Measurements from ENCODE around the gene RELN.

DNA sequence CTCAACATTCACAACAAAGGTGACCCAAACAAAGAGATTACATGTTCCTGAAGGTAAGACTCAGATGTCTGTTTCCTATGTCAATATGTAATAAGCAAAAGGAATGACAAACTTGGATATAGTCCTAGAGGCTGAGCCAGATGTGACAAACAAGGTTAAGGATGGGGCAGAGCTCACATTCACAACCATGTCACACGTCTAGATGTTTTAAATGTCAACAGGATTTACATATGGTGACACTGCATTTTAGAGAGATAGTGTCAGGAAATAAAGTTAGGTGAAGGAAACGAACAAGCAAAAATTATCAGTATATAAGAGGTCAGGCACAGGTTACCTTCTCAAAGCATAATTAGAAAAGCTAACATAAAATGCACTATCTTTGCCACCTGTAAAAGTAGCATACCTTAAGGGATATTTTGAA, 8.4 kb downstream of the RELN start:
- no peak for TF ChIP-seq POLR2AphosphoS5 (IDR thresholded peaks at IDR 0.05; ENCODE audit: low read depth, low read length)
- TF ChIP-seq, protein P1, sequence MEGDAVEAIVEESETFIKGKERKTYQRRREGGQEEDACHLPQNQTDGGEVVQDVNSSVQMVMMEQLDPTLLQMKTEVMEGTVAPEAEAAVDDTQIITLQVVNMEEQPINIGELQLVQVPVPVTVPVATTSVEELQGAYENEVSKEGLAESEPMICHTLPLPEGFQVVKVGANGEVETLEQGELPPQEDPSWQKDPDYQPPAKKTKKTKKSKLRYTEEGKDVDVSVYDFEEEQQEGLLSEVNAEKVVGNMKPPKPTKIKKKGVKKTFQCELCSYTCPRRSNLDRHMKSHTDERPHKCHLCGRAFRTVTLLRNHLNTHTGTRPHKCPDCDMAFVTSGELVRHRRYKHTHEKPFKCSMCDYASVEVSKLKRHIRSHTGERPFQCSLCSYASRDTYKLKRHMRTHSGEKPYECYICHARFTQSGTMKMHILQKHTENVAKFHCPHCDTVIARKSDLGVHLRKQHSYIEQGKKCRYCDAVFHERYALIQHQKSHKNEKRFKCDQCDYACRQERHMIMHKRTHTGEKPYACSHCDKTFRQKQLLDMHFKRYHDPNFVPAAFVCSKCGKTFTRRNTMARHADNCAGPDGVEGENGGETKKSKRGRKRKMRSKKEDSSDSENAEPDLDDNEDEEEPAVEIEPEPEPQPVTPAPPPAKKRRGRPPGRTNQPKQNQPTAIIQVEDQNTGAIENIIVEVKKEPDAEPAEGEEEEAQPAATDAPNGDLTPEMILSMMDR (IDR thresholded peaks at IDR 0.05): no peak
- no peak for TF ChIP-seq SIN3A (IDR thresholded peaks at IDR 0.05; ENCODE audit: borderline replicate concordance, insufficient read depth, low read depth, low read length)

Data from Panc1 (cell line).